ENCODE results near the gene THOC6. TPM values are rescaled to one million over a fixed set of nuclear protein-coding genes. Genes with fewer than 3 reads are reported as not detected.

The THOC6 gene
- polyA plus RNA-seq, 6 donors from 2014 or later = 35.7 to 75.7 (median 48.3) TPM

DNA sequence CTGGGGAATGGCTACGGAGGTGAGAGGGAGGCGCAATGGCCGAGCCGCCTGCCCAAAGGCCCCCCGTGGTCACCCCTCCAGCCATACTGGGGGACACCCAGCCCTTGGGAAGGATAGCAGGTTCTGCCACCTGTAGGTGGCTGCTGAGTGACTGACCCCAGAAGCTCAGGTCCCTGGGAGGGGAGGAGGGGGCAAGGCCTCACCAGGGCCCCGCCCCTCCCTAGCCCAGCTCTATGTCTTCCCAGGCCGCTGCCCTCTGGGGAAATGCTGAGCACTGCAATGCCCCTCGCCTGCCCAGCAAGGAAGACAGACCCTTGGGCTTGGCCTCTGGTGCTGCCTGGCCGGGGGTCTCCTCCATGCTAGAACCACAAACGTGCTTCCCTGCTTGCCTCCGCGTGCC, 22.5 kb upstream of the THOC6 start:
- H3K27me3 Mint-ChIP-seq = peaks cover 0 to 36% (median 15%) of the 10 kb centered on the region in 3 donors
- DNase-seq (no peak), ATAC-seq (ENCODE audit: low read depth in 2 of 2) (no peak)
- peaks cover 4 to 6% (median 5%) of the 10 kb centered on the region in 3 donors for H3K4me1 Mint-ChIP-seq
- H3K9me3 Mint-ChIP-seq = no peaks in the 10 kb centered on the region
- H3K27ac Mint-ChIP-seq = no peak overlapping the region
- H3K4me3 Mint-ChIP-seq = no peak overlapping the region
- no peaks in the 10 kb centered on the region for H3K36me3 Mint-ChIP-seq

DNA sequence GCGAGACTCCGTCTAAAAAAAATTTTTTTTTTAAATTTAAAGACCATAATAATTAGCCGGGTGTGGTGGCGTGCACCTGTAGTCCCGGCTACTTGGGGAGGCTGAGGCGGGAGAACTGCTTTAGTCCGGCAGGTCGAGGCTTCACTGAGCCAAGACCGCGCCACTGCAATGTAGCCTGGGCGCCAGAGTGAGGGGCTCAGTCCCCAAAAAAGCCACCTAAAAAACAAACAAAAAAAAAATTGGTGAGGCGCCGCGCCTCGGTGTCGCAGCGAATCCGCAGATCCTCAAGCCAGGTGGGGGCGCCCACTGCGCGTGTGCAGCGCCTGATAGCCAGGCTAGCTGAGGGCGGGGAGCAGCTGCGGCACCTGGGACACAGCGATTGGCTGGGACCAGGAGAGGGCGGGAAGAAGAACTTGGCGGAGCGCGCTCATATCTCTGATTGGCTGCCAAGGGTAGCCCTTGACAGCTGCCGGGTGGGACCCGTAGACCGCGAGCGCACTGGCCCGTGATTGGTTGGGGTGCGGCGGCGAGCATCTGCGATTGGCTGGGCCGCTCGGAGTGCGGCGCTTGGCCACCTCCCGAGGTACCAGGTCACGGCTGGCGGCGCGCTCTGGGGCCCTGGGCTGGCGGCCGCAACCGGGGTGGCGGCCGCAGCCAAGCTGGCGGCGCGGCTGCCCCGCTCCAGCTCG, 20.1 kb upstream of the THOC6 start:
- ATAC-seq (ENCODE audit: low read depth in 2 of 2) (peak; percentile 97), DNase-seq (peak; percentile 96)
- Mint-ChIP-seq H3K4me3 (peak overlapping the region; percentile 77 to 87 (median 82)), H3K27ac (peak overlapping the region in 1 of 6 donors; percentile 69), H3K9me3 (no peaks in the 10 kb centered on the region), H3K27me3 (peaks cover 11 to 34% (median 15%) of the 10 kb centered on the region in 3 donors), H3K4me1 (peaks cover 21 to 26% (median 25%) of the 10 kb centered on the region in 3 donors), H3K36me3 (no peaks in the 10 kb centered on the region)

DNA sequence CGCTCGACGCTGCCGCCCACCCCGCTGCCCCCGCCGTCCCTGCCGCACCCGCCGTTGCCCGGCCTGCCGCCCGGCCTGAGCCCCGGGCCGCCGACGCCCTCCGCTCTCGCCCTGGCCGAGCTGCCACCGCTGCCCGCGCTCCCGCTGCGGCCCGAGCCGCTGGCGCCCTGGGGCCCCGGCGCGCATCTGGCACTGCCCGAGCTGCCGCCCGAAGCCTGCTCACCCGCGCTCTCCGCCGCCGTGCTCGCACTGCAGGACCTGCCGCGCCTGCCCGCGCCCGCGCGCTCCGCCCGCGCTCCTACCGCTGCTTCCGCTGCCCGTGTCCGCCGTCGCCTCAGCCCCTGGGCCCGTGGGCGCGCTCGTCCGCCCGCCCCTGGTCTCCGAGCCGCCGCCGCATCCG, 19.5 kb upstream of the THOC6 start:
- Mint-ChIP-seq H3K27me3 (peaks cover 11 to 29% (median 15%) of the 10 kb centered on the region in 3 donors), H3K27ac (peak overlapping the region in 1 of 6 donors; percentile 29), H3K36me3 (no peaks in the 10 kb centered on the region), H3K4me1 (peaks cover 21 to 29% (median 25%) of the 10 kb centered on the region in 3 donors), H3K9me3 (no peaks in the 10 kb centered on the region), H3K4me3 (peak overlapping the region in 1 of 8 donors; percentile 77)
- no peak for DNase-seq
- peak; percentile 3 to 6 for ATAC-seq (ENCODE audit: low read depth in 2 of 2)

DNA sequence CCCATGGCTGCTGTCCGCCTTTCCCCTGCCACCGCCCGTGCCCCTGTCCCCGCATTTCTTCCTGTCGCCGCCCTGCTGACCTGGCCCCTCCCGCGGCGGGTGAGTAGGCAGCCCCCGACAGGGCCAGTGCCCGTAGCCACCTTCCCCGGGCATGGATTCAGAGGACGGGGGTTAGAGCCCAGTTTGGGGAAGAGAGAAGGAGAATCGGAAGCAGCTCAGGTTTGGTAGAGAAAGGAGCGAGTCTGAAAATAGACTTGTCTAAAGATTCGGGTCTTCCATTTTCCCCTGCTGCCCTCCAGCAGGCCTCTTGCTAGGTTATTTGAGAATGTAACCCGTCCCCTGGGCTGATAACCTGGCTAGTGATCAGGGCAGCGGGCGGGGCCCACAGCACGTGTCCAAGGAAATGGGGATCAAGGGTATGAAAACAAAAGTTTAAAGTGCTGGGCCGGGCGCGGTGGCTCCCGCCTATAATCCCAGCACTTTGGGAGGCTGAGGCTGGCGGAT, 19.0 kb upstream of the THOC6 start:
- H3K9me3 Mint-ChIP-seq = no peaks in the 10 kb centered on the region
- peaks cover 11 to 24% (median 13%) of the 10 kb centered on the region in 3 donors for H3K27me3 Mint-ChIP-seq
- no peak for DNase-seq
- H3K4me3 Mint-ChIP-seq = peak overlapping the region; percentile 46 to 87 (median 75)
- peak overlapping the region in 1 of 6 donors; percentile 29 for H3K27ac Mint-ChIP-seq
- peaks cover 21 to 29% (median 25%) of the 10 kb centered on the region in 3 donors for H3K4me1 Mint-ChIP-seq
- no peaks in the 10 kb centered on the region for H3K36me3 Mint-ChIP-seq
- no peak for ATAC-seq (ENCODE audit: low read depth in 2 of 2)

DNA sequence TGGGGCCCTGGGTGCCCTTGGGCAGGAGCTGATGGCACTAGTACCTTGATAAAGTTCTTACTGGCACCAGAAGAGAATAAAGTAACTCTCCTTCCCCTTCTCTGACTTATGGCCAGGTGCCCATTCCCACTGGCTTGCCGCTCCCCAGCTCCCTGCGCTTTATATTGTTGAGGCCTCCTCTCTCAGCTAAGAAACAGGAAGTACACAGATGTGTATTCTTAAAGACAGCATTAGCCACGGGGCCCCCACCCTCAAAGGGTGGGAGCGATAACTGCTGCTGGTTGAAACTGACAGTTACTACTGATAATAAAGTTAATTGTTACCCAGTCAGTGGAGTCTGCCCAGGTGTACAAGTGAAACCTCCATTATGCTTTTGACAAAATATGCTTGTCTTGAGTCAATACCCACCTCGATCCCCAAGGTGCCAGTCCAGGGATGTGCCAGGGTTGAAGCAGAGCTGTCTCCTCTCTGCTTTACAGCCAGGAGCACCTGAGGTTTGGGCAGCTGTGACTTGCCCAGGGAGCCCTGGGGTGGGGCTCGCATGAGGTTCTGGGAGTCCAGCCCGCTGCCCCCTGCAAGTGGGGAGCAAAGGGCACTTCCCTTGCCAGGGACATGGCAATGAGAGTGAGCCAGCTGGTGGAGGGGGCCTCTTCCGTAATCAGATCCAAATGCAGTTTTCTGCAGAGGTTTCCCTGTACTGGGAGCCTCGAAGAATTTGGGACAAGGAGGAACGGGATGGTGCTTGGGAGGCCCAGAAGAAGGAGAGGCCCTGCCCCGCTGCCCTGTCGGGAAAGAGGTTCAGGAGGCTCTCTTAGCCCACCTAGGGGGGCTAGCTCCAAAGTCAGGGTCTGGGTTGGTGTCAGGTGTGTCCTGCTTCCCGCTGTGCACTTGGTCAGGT, 16.5 kb upstream of the THOC6 start:
- H3K27ac Mint-ChIP-seq = peak overlapping the region in 2 of 6 donors; percentile 20 to 47
- ATAC-seq (ENCODE audit: low read depth in 2 of 2) (no peak), DNase-seq (no peak)
- H3K4me1 Mint-ChIP-seq = peaks cover 22 to 29% (median 28%) of the 10 kb centered on the region in 3 donors
- H3K9me3 Mint-ChIP-seq = no peaks in the 10 kb centered on the region
- H3K4me3 Mint-ChIP-seq = peak overlapping the region in 7 of 8 donors; percentile 72 to 86 (median 79)
- peaks cover 3 to 21% (median 11%) of the 10 kb centered on the region in 3 donors for H3K27me3 Mint-ChIP-seq
- H3K36me3 Mint-ChIP-seq = no peaks in the 10 kb centered on the region

DNA sequence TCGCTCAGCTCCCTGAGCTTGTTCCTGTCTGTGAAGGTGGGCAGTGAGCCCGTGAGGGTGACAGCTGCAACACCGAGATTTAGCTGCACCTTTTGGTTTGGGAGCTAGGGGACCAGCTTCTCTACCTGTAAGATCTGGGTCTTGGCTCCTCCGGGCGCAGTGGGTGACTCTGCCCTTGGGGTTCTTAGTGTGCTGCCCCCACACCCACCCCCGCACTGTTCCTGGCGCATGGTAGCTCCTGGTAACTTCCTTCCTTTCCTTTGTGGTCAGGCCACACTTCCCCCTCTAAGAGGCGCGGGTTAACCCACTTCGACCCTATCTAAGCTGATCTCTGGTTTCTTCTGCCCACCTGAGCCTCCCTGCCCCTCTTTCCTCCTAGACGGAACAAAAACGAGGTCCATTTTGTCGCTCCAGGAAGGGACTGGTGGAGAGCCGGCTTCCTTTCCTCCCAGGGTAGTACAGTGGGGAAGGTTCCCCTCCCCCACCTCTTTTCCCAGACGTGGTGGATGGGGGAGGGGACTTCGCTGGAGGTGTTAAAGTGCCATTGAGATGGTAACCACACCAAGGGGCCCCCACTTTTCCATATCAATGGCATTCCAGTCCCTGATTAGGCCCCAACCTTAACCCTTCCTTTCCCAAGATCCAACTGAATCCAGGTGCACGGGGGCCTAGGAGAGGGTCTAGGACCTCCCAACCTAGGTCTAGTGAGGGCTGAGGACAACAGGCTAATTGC, 15.7 kb upstream of the THOC6 start:
- H3K4me1 Mint-ChIP-seq = peaks cover 26 to 35% (median 29%) of the 10 kb centered on the region in 3 donors
- H3K27me3 Mint-ChIP-seq = peaks cover 9 to 29% (median 11%) of the 10 kb centered on the region in 3 donors
- H3K36me3 Mint-ChIP-seq = no peaks in the 10 kb centered on the region
- peak overlapping the region; percentile 45 to 86 (median 78) for H3K4me3 Mint-ChIP-seq
- H3K27ac Mint-ChIP-seq = peak overlapping the region in 2 of 6 donors; percentile 20 to 47
- H3K9me3 Mint-ChIP-seq = no peaks in the 10 kb centered on the region
- DNase-seq (no peak), ATAC-seq (ENCODE audit: low read depth in 2 of 2) (no peak)

DNA sequence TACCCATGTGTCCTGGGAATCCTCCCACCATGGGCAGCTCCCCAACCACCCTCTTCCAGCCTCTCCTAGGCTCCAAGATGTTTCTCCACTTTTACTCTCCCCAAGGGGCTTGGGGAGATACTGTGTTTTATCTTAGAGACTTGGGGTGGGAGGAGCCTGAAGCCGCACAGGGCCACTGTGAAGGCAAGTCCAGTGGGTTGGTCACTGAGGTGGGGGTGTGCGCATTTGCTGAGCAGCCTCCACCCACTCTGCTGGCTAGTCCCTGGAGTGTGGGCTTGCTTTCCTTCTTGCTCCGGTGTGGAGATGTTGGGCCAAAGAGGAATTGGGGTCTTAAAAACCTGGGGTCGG, 15.2 kb upstream of the THOC6 start:
- Mint-ChIP-seq H3K27me3 (peaks cover 9 to 35% (median 11%) of the 10 kb centered on the region in 3 donors), H3K4me3 (peak overlapping the region in 3 of 8 donors; percentile 72 to 82 (median 79))

DNA sequence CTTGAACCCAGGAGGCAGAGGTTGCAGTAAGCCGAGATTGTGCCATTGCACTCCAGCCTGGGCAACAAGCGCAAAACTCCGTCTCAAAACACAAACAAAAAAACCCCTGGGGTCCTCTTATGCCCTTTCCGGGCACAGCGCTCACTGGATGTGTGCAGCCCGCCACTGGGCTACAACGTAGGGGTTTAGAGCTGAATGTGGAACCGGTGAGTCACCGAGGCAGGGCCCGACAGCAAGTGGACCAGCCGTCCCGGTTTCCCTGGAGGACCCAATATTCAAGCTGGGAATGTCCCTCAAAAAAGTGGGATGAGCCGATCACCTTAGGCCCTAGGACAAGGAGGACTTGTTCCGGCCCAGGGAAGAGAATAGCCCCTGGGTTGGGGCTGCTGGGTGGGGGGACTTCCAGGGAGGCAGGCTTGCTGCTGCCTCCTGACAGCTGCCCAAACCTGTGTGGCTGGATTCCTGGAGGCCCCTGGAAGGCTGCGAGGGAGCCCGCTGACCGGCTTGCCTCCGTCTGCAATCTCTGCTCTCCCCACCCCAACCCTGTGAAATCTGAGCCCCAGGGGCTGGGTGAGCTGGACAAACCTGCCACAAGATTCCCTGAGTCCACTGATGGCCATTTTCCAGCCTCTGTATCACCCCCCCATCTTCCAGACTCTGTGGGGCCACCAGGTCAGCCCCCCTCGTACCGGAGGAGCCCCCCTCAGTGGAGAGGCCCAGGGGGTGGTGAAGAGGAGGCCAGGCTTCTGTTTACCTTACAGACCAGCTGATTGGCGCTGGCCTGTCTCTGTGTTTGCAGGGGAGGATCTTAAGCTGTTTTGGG, 14.1 kb upstream of the THOC6 start:
- Mint-ChIP-seq H3K9me3 (no peaks in the 10 kb centered on the region), H3K27ac (no peak overlapping the region), H3K4me1 (peaks cover 24 to 33% (median 26%) of the 10 kb centered on the region in 3 donors), H3K4me3 (peak overlapping the region in 1 of 8 donors; percentile 63), H3K27me3 (peaks cover 11 to 45% (median 19%) of the 10 kb centered on the region in 3 donors), H3K36me3 (no peaks in the 10 kb centered on the region)
- ATAC-seq (ENCODE audit: low read depth in 2 of 2) (no peak), DNase-seq (no peak)

More for the DNA sequence above, 15.2 kb upstream of the THOC6 start:
- no peak for DNase-seq
- ATAC-seq (ENCODE audit: low read depth in 2 of 2) = no peak
- Mint-ChIP-seq H3K27ac (no peak overlapping the region), H3K36me3 (no peaks in the 10 kb centered on the region), H3K9me3 (no peaks in the 10 kb centered on the region), H3K4me1 (peaks cover 26 to 35% (median 27%) of the 10 kb centered on the region in 3 donors)

DNA sequence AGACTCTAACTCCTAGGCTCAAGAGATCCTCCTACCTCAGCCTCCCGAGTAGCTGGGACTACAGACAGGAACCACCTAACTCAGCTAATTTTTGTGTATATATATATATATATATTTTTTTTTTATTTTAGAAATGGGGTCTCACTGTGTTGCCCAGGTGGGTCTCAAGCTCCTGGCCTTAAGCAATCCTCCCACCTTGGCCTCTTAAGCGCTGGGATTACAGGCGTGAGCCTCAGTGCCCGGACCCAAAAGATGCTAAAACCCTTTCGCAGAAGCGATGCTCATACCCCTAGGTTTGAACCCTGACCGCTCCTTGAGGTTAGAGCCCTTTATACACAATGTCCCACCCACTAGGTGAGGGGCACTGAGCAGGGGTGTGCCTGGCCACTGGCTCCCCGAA, 13.3 kb upstream of the THOC6 start:
- H3K27ac Mint-ChIP-seq = no peak overlapping the region
- no peak overlapping the region for H3K4me3 Mint-ChIP-seq
- H3K9me3 Mint-ChIP-seq = no peaks in the 10 kb centered on the region
- ATAC-seq (ENCODE audit: low read depth in 2 of 2) = no peak
- DNase-seq = no peak
- peaks cover 15 to 44% (median 20%) of the 10 kb centered on the region in 3 donors for H3K27me3 Mint-ChIP-seq
- H3K4me1 Mint-ChIP-seq = peaks cover 21 to 30% (median 23%) of the 10 kb centered on the region in 3 donors
- no peaks in the 10 kb centered on the region for H3K36me3 Mint-ChIP-seq

DNA sequence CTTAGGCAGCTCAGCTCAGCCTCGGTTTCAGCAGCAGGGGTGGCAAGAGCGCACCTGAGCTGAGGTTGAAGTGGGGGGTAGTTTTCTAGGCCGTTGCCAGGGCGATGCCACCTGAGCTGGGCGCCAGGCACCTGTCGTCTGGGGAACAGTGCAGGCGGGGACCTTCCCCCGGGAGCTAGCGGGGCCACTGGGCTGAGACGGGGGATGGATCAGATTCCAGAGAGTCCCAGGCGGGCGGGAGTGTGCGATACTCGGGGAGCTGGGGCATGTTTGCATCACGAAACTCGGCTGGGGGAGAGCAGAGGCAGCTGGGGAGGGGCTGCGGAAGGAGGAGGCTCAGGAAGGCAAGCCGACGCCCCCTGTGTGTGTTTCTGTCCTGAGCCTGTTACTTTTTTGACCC, 11.6 kb upstream of the THOC6 start:
- Mint-ChIP-seq H3K27me3 (peaks cover 13 to 56% (median 20%) of the 10 kb centered on the region in 3 donors), H3K9me3 (no peaks in the 10 kb centered on the region), H3K27ac (no peak overlapping the region), H3K4me3 (peak overlapping the region in 1 of 8 donors; percentile 72), H3K4me1 (peaks cover 16 to 23% (median 16%) of the 10 kb centered on the region in 3 donors), H3K36me3 (no peaks in the 10 kb centered on the region)
- ATAC-seq (ENCODE audit: low read depth in 2 of 2) (no peak), DNase-seq (no peak)

DNA sequence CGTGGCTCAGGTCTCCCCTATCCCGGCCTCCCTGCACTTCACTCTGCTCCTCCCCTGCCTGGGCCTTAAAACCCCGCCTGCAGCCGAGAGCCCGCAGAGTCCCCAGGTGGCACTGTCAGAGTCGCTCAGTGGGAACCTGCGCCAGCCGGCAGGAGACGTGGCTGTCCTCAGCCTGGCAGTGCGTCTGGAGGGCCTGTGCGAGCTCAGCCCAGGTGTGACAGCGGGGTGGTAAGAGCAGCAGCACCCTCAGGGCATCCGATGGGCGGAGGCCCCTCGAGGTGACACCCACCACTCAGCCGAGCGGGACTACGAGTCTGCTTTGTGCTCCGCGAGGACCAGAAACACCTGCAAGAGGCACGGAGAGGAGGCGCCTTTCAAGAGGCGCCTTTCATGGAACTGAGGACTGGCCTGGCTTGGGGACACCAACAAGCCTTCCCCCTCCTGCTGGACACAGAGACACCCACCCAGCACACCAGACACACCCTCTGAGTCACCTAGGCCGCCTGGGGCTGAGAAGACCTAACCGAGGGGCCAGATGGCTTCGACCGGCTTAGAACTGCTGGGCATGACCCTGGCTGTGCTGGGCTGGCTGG, 10.9 kb upstream of the THOC6 start, which contains the start of gene CLDN9:
TSS of gene CLDN9 (plus strand) at position 96 of the 593 bp plus-strand sequence. CDS start at position 536, 440 bp downstream.
- no peak within 1 kb of the TSS for H3K27ac Mint-ChIP-seq
- no peaks in the 10 kb centered on the region for H3K9me3 Mint-ChIP-seq
- H3K27me3 Mint-ChIP-seq = peaks cover 11 to 58% (median 20%) of the 10 kb centered on the region in 3 donors
- ATAC-seq (ENCODE audit: low read depth in 2 of 2) (peak; percentile 50 to 74), DNase-seq (no peak)
- no peaks in the 10 kb centered on the region for H3K36me3 Mint-ChIP-seq
- H3K4me3 Mint-ChIP-seq = peak within 1 kb of the TSS in 1 of 8 donors; percentile 72
- H3K4me1 Mint-ChIP-seq = peaks cover 10 to 18% (median 13%) of the 10 kb centered on the region in 3 donors
